Stimulated activated CD4-positive, alpha-beta T cell treated with anti-CD3 and anti-CD28 coated beads, Interleukin-2, amount 100 ng/mL, for 4 hours (primary cell): ENCODE results near the gene VPS39.

Experiments used
- DNase-seq: peaks from one replicate; pipeline ENCODE4 v3.0.0-alpha.2; 2020; ENCODE audit warnings: low read depth

Gene VPS39

GRCh38 chr15:42131826-42132806, 76.0 kb downstream of the VPS39 start:
- no peak for DNase-seq

GRCh38 chr15:42131006-42131405, 77.1 kb downstream of the VPS39 start:
- DNase-seq = no peak

GRCh38 chr15:42130246-42130986, 77.7 kb downstream of the VPS39 start:
- DNase-seq = no peak

GRCh38 chr15:42129364-42129763, 78.7 kb downstream of the VPS39 start:
- no peak for DNase-seq

GRCh38 chr15:42128476-42128875, 79.6 kb downstream of the VPS39 start:
- DNase-seq = no peak

GRCh38 chr15:42123546-42123945, 84.6 kb downstream of the VPS39 start:
- no peak for DNase-seq

- no peak for DNase-seq
These were observed 86.4 kb downstream of the VPS39 start for GRCh38 chr15:42121682-42122081.

GRCh38 chr15:42121021-42121420, 87.1 kb downstream of the VPS39 start:
- DNase-seq = no peak

- DNase-seq = no peak
These were observed 87.8 kb downstream of the VPS39 start for GRCh38 chr15:42120285-42120684.

- DNase-seq = no peak
These were observed 88.7 kb downstream of the VPS39 start for GRCh38 chr15:42119446-42119760.

GRCh38 chr15:42118650-42119445, 89.3 kb downstream of the VPS39 start:
- DNase-seq = no peak

- no peak for DNase-seq
These were observed 96.2 kb downstream of the VPS39 start for GRCh38 chr15:42111924-42112323.

GRCh38 chr15:42110367-42110766, 97.7 kb downstream of the VPS39 start:
- no peak for DNase-seq

- no peak for DNase-seq
These were observed 99.3 kb downstream of the VPS39 start for GRCh38 chr15:42108806-42109205.
